OCI-LY3 (cell line): ENCODE results near the gene TBX21.

Source experiments
- CTCF ChIP-seq: fragments of 200-600, 300-600 bp; sonication (generic); IDR thresholded peaks from 2 replicates; pipeline ENCODE4 v1.5.1; 2014; ENCODE audit warnings: antibody characterized with exemption, low read length, low read depth
- EZH2phosphoT487 ChIP-seq: fragments of 200-600 bp; shearing (Covaris generic); IDR thresholded peaks from 2 replicates; pipeline ENCODE4 v1.6.1; 2018; ENCODE audit warnings: antibody characterized with exemption, mixed run types, low read depth

- no peak for TF ChIP-seq CTCF
- no peak for TF ChIP-seq EZH2phosphoT487
Observed at GRCh38 chr17:47711366-47712099, 21.5 kb upstream of the TBX21 start.
